Suprapubic skin (tissue), 4 donors: ENCODE results near the gene DSCAM. TPM values are rescaled to one million over a fixed set of nuclear protein-coding genes. Genes with fewer than 3 reads are reported as not detected.

Source experiments
- DNase-seq, 2 donors: peaks; one replicate each; pipeline ENCODE4 v3.0.0-alpha.2; 2019; ENCODE audit warnings: low spot score in 2 of 2
- H3K27ac ChIP-seq: fragments of 200-600 bp; sonication (generic); one replicate; pipeline ENCODE4 v1.5.1; 2019
- H3K27me3 ChIP-seq: fragments of 200-600 bp; sonication (generic); one replicate; pipeline ENCODE4 v1.5.1; 2019
- H3K36me3 ChIP-seq: fragments of 200-600 bp; sonication (generic); one replicate; pipeline ENCODE4 v1.5.1; 2019
- H3K4me1 ChIP-seq: fragments of 200-600 bp; sonication (generic); one replicate; pipeline ENCODE4 v1.5.1; 2019
- H3K4me3 ChIP-seq: fragments of 200-600 bp; sonication (generic); one replicate; pipeline ENCODE4 v1.5.1; 2019; ENCODE audit warnings: mild to moderate bottlenecking
- H3K9me3 ChIP-seq: fragments of 200-600 bp; sonication (generic); one replicate; pipeline ENCODE4 v1.5.1; 2019
- CTCF ChIP-seq, 2 donors: fragments of 200-600 bp in 1 of 2; fragments of 450-650 bp in 1 of 2; sonication (generic) in 1 of 2; IDR thresholded peaks; one replicate each; pipeline ENCODE4 v1.5.1; 2016 to 2019; ENCODE audit warnings: antibody characterized with exemption in 2 of 2, mild to moderate bottlenecking in 1 of 2, moderate library complexity in 1 of 2
- EP300 ChIP-seq: sonication (generic); formaldehyde crosslinking; IDR thresholded peaks from one replicate; pipeline ENCODE4 v1.6.1; 2017; ENCODE audit warnings: antibody characterized with exemption
- POLR2A ChIP-seq, 2 donors: fragments of 450-650 bp; IDR thresholded peaks; one replicate each; pipeline ENCODE4 v1.6.1; 2017; ENCODE audit warnings: antibody characterized with exemption in 2 of 2, mild to moderate bottlenecking in 2 of 2, moderate library complexity in 2 of 2
- POLR2AphosphoS5 ChIP-seq, 3 donors: sonication (generic); formaldehyde crosslinking; IDR thresholded peaks; one replicate each; pipeline ENCODE4 v1.6.1; 2017; ENCODE audit warnings: antibody characterized with exemption in 3 of 3
- WGBS: methylation state at CpG from one replicate; pipeline ENCODE4 v1.1.5; 2018; 5-methylcytosine and 5-hydroxymethylcytosine counted together
- total RNA-seq, 4 donors: library from RNA; depleted of rRNA; stranded (reverse); fragments of >200 nt; gene quantifications; one replicate each; pipeline ENCODE4 v1.1.0, GENCODE V29; 2016

The DSCAM gene
- total RNA-seq, 4 donors from 2014 or later, result 0.08 TPM; not detected in 3

GRCh38 chr21:40136571-40136970 is 710.4 kb downstream of the DSCAM start:
- no peak for DNase-seq
- Histone ChIP-seq H3K4me3 (no peak overlapping the region), H3K27me3 (no peaks in the 10 kb centered on the region), H3K9me3 (no peaks in the 10 kb centered on the region), H3K4me1 (no peaks in the 10 kb centered on the region), H3K27ac (no peak overlapping the region), H3K36me3 (no peaks in the 10 kb centered on the region)
- TF ChIP-seq CTCF (IDR thresholded peaks at IDR 0.05), result no peak
- TF ChIP-seq EP300, result no peak
- no peak for TF ChIP-seq POLR2AphosphoS5 (IDR thresholded peaks at IDR 0.05)
- no peak for TF ChIP-seq POLR2A (IDR thresholded peaks at IDR 0.05)
- WGBS, result 89% methylated on average over 7 of the region's 7 CpGs

- Histone ChIP-seq H3K36me3 (no peaks in the 10 kb centered on the region), H3K4me3 (no peak overlapping the region), H3K27ac (no peak overlapping the region), H3K9me3 (no peaks in the 10 kb centered on the region), H3K27me3 (no peaks in the 10 kb centered on the region), H3K4me1 (no peaks in the 10 kb centered on the region)
- TF ChIP-seq POLR2A (IDR thresholded peaks at IDR 0.05), result no peak
- no peak for TF ChIP-seq POLR2AphosphoS5 (IDR thresholded peaks at IDR 0.05)
- 89% methylated on average over 8 of the region's 9 CpGs for WGBS
- DNase-seq, result no peak
Measured at GRCh38 chr21:40134731-40135492, 712.0 kb downstream of the DSCAM start.

- no peaks in the 10 kb centered on the region for H3K36me3 ChIP-seq
- TF ChIP-seq CTCF (IDR thresholded peaks at IDR 0.05), result no peak
- TF ChIP-seq EP300, result no peak
- TF ChIP-seq POLR2AphosphoS5 (IDR thresholded peaks at IDR 0.05), result no peak
- no peak for TF ChIP-seq POLR2A (IDR thresholded peaks at IDR 0.05)
- DNase-seq, result no peak
- H3K4me1 ChIP-seq, result no peaks in the 10 kb centered on the region
- H3K9me3 ChIP-seq, result no peaks in the 10 kb centered on the region
- H3K4me3 ChIP-seq, result no peak overlapping the region
- no peaks in the 10 kb centered on the region for H3K27me3 ChIP-seq
- 92% methylated on average over 3 of the region's 3 CpGs for WGBS
- no peak overlapping the region for H3K27ac ChIP-seq
Measured at GRCh38 chr21:40130476-40130875, 716.5 kb downstream of the DSCAM start.

- Histone ChIP-seq H3K27me3 (no peaks in the 10 kb centered on the region), H3K4me1 (no peaks in the 10 kb centered on the region), H3K36me3 (no peaks in the 10 kb centered on the region), H3K4me3 (no peak overlapping the region), H3K27ac (no peak overlapping the region), H3K9me3 (no peaks in the 10 kb centered on the region)
- DNase-seq, result no peak
- 100% methylated on average over 1 of the region's 1 CpG for WGBS
- TF ChIP-seq POLR2A (IDR thresholded peaks at IDR 0.05) (no peak), CTCF (IDR thresholded peaks at IDR 0.05) (no peak), POLR2AphosphoS5 (IDR thresholded peaks at IDR 0.05) (no peak), EP300 (no peak)
Measured at GRCh38 chr21:40129809-40130208, 717.1 kb downstream of the DSCAM start.

GRCh38 chr21:40128891-40129290 is 718.1 kb downstream of the DSCAM start:
- TF ChIP-seq CTCF (IDR thresholded peaks at IDR 0.05), result no peak
- no peak for TF ChIP-seq POLR2A (IDR thresholded peaks at IDR 0.05)
- no peak for TF ChIP-seq EP300
- no peak for TF ChIP-seq POLR2AphosphoS5 (IDR thresholded peaks at IDR 0.05)
- no peak for DNase-seq
- H3K27ac ChIP-seq, result no peak overlapping the region
- H3K4me1 ChIP-seq, result no peaks in the 10 kb centered on the region
- H3K4me3 ChIP-seq, result no peak overlapping the region
- no peaks in the 10 kb centered on the region for H3K9me3 ChIP-seq
- H3K36me3 ChIP-seq, result no peaks in the 10 kb centered on the region
- H3K27me3 ChIP-seq, result no peaks in the 10 kb centered on the region
- WGBS, result 76% methylated on average over 5 of the region's 5 CpGs
